ENCODE data around the gene ITGB4.

The ITGB4 gene

GRCh38 chr17:75748706-75749105 lies 27.4 kb downstream of the ITGB4 start:
- H3K27me3 ChIP-seq (ENCODE audit: low read depth, low read length) = no peaks in the 10 kb centered on the region

GRCh38 chr17:75749545-75750389 lies 28.5 kb downstream of the ITGB4 start:
- Histone ChIP-seq H3K4me1 (ENCODE audit: low read length) (peaks cover 30% of the 10 kb centered on the region), H3K4me2 (ENCODE audit: low read length) (peak overlapping the region; percentile 91), H3K27me3 (ENCODE audit: low read depth, low read length) (no peaks in the 10 kb centered on the region), H3K9me3 (ENCODE audit: insufficient read depth, low read length) (no peaks in the 10 kb centered on the region), H3K79me2 (ENCODE audit: low read length) (no peaks in the 10 kb centered on the region), H3K4me3 (ENCODE audit: low read length) (peak overlapping the region; percentile 75), H3K27ac (ENCODE audit: low read length) (no peak overlapping the region), H3K9ac (ENCODE audit: low read length) (peak overlapping the region; percentile 31; the same call in 1 of the 2 replicates), H4K20me1 (ENCODE audit: insufficient read depth, low read length) (no peaks in the 10 kb centered on the region), H3K36me3 (replicated peaks; ENCODE audit: low read depth, low read length) (no peaks in the 10 kb centered on the region), H2AFZ (ENCODE audit: low read depth, low read length) (peak overlapping the region; percentile 17; the same call in 1 of the 2 replicates)
- TF ChIP-seq, protein P1, sequence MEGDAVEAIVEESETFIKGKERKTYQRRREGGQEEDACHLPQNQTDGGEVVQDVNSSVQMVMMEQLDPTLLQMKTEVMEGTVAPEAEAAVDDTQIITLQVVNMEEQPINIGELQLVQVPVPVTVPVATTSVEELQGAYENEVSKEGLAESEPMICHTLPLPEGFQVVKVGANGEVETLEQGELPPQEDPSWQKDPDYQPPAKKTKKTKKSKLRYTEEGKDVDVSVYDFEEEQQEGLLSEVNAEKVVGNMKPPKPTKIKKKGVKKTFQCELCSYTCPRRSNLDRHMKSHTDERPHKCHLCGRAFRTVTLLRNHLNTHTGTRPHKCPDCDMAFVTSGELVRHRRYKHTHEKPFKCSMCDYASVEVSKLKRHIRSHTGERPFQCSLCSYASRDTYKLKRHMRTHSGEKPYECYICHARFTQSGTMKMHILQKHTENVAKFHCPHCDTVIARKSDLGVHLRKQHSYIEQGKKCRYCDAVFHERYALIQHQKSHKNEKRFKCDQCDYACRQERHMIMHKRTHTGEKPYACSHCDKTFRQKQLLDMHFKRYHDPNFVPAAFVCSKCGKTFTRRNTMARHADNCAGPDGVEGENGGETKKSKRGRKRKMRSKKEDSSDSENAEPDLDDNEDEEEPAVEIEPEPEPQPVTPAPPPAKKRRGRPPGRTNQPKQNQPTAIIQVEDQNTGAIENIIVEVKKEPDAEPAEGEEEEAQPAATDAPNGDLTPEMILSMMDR (IDR thresholded peaks at IDR 0.05; ENCODE audit: low read depth, low read length) = peak; percentile 93
- TF ChIP-seq EZH2phosphoT487 (IDR thresholded peaks at IDR 0.05; ENCODE audit: low read depth) = no peak

More at GRCh38 chr17:75748706-75749105, 27.4 kb downstream of the ITGB4 start:
- H3K4me2 ChIP-seq (ENCODE audit: low read length) = no peak overlapping the region
- H3K4me1 ChIP-seq (ENCODE audit: low read length) = peaks cover 20% of the 10 kb centered on the region
- H3K36me3 ChIP-seq (replicated peaks; ENCODE audit: low read depth, low read length) = no peaks in the 10 kb centered on the region
- H2AFZ ChIP-seq (ENCODE audit: low read depth, low read length) = no peak overlapping the region
- TF ChIP-seq, protein P1 (IDR thresholded peaks at IDR 0.05; ENCODE audit: low read depth, low read length) = no peak
- TF ChIP-seq EZH2phosphoT487 (IDR thresholded peaks at IDR 0.05; ENCODE audit: low read depth) = no peak
- H3K27ac ChIP-seq (ENCODE audit: low read length) = no peak overlapping the region
- no peaks in the 10 kb centered on the region for H3K9me3 ChIP-seq (ENCODE audit: insufficient read depth, low read length)
- no peaks in the 10 kb centered on the region for H3K79me2 ChIP-seq (ENCODE audit: low read length)
- no peaks in the 10 kb centered on the region for H4K20me1 ChIP-seq (ENCODE audit: insufficient read depth, low read length)
- H3K9ac ChIP-seq (ENCODE audit: low read length) = no peak overlapping the region
- H3K4me3 ChIP-seq (ENCODE audit: low read length) = no peak overlapping the region

DNA sequence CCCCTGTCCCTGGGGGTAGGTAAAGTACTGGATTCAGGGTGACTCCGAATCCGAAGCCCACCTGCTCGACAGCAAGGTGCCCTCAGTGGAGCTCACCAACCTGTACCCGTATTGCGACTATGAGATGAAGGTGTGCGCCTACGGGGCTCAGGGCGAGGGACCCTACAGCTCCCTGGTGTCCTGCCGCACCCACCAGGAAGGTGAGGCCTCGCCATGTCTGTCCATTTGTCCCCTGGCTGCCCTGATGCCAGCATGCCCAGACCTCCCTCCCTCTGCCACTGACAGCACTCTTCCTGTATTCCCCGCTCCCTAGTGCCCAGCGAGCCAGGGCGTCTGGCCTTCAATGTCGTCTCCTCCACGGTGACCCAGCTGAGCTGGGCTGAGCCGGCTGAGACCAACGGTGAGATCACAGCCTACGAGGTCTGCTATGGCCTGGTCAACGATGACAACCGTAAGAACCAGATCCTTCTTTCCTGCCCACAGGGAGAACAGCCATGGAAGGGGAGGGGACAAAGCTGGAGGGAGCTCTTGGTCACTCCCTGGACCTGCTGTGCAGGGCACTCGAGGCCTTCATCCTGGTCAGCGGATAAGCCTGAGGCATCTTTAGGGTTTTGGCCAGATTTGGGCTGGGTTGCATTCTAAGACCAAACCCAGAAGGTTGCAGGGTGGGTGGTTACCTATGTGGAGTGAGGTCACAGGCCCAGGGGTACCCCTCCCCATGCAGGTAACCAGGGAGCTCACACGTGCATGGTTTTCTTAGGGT lies 29.6 kb downstream of the ITGB4 start:
- Histone ChIP-seq H3K4me3 (ENCODE audit: low read length) (no peak overlapping the region), H3K79me2 (ENCODE audit: low read length) (no peaks in the 10 kb centered on the region), H3K4me1 (ENCODE audit: low read length) (peaks cover 32% of the 10 kb centered on the region), H3K9ac (ENCODE audit: low read length) (no peak overlapping the region), H3K4me2 (ENCODE audit: low read length) (no peak overlapping the region), H3K9me3 (ENCODE audit: insufficient read depth, low read length) (no peaks in the 10 kb centered on the region), H3K27ac (ENCODE audit: low read length) (no peak overlapping the region), H4K20me1 (ENCODE audit: insufficient read depth, low read length) (no peaks in the 10 kb centered on the region), H2AFZ (ENCODE audit: low read depth, low read length) (no peak overlapping the region), H3K36me3 (replicated peaks; ENCODE audit: low read depth, low read length) (no peaks in the 10 kb centered on the region), H3K27me3 (ENCODE audit: low read depth, low read length) (no peaks in the 10 kb centered on the region)
- TF ChIP-seq EZH2phosphoT487 (IDR thresholded peaks at IDR 0.05; ENCODE audit: low read depth) = no peak
- TF ChIP-seq, protein P1 (IDR thresholded peaks at IDR 0.05; ENCODE audit: low read depth, low read length) = no peak

All from OCI-LY3 (cell line).